ENCODE measurements around the gene TMEM63B. TPM values are rescaled to one million over a fixed set of nuclear protein-coding genes. Genes with fewer than 3 reads are reported as not detected.
"Not testable (repeated sequence)": the region's sequence is repeated elsewhere in the genome, so short reads cannot be mapped to it uniquely, and the experiment has no call there.

The TMEM63B gene
- total RNA-seq, 1 donor from 2014 or later, result 32.7 TPM

DNA sequence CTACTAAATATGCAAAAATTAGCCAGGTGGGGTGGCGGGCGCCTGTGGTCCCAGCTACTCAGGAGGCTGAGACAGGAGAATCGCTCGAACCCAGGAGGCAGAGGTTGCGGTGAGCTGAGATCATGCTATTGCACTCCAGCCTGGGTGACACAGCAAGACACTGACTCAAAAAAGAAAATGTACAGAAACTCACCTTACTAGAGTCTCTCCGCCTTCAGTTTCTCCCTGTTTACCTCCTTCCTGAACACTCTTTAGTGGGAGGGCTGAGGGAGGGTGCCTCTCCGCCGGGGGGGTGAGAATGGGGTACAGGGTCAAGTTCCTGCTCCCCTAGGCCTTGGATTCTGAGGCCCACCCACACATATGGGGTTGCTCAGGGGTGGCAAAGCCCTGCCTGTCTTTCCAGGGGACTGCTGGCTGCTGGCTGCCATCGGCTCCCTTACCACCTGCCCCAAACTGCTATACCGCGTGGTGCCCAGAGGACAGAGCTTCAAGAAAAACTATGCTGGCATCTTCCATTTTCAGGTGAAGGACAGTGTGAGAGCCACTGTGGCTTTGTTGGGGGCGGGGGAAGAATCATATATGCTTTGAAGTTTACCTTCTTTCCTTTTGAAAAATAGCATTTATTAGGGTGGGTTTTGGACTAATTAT is 44.7 kb downstream of the TMEM63B start:
- DNase-seq (ENCODE audit: low spot score), result no peak

DNA sequence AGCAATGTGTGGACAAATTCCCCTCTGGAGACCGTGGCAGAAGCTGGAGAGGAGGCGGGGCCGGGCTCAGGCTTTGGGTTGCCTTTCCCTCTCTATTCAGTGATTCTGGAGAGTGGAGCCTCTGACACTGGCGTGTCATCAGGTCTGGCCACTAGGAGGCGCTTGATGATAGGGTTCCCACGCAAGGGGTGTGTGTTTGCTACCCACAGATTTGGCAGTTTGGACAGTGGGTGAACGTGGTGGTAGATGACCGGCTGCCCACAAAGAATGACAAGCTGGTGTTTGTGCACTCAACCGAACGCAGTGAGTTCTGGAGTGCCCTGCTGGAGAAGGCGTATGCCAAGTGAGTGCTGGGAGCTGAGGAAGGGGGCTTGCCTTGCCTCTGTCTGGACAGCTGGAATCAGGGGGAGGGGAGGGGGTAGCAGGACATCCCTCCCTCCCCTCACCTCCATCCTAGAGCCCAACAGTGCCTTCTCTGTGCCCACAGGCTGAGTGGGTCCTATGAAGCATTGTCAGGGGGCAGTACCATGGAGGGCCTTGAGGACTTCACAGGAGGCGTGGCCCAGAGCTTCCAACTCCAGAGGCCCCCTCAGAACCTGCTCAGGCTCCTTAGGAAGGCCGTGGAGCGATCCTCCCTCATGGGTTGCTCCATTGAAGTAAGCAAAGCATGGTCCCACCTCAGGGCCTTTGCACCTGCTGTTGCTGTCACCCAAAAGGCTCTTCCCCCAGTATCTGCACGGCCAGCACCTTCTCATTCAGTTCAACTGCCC is 45.6 kb downstream of the TMEM63B start:
- DNase-seq (ENCODE audit: low spot score), result peak; percentile 87

DNA sequence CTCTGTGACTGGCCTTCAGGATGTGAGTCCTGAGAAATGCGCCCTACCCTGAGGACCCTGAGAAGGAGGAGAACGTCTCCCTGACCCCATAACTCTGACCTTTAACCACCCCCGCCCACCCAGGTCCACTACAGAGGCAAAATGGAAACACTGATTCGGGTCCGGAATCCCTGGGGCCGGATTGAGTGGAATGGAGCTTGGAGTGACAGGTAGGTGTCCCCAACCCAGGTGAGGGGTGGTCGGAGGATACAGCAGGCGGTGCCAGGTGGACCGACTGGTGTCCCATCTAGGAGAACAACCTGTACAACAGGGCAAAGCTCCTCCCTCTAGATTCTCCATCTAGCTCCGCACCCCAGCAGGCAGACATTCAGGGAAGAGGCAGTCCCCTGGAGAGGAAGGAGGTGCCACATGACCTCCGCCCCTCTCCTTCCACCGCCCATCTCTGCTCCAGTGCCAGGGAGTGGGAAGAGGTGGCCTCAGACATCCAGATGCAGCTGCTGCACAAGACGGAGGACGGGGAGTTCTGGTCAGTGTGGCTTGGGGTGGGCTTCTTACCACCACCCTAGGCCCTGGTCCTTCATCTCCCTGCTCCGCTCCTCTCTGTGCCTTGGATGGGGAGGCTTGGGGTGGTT is 48.9 kb downstream of the TMEM63B start:
- no peak for DNase-seq (ENCODE audit: low spot score)

DNA sequence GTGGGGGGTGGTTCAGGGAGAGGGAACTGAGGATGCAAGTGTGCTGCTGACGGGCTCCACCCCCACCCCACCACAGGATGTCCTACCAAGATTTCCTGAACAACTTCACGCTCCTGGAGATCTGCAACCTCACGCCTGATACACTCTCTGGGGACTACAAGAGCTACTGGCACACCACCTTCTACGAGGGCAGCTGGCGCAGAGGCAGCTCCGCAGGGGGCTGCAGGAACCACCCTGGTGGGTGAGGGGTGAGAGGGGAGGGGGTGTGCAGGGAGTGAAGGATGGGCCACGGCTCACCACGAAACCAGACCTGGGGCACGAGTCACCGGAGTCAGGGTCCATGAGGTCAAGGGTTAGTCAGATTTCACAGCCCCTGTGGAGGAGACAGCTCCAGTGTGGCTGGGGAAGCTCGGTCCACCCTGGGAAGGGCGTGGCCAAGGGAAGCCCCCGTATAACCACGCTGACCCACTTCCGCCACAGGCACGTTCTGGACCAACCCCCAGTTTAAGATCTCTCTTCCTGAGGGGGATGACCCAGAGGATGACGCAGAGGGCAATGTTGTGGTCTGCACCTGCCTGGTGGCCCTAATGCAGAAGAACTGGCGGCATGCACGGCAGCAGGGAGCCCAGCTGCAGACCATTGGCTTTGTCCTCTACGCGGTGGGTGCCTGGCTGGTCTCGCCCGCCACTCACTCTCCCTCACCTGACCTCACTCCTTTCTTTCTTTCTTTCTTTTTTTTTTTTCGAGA is 49.6 kb downstream of the TMEM63B start:
- DNase-seq (ENCODE audit: low spot score), result no peak

DNA sequence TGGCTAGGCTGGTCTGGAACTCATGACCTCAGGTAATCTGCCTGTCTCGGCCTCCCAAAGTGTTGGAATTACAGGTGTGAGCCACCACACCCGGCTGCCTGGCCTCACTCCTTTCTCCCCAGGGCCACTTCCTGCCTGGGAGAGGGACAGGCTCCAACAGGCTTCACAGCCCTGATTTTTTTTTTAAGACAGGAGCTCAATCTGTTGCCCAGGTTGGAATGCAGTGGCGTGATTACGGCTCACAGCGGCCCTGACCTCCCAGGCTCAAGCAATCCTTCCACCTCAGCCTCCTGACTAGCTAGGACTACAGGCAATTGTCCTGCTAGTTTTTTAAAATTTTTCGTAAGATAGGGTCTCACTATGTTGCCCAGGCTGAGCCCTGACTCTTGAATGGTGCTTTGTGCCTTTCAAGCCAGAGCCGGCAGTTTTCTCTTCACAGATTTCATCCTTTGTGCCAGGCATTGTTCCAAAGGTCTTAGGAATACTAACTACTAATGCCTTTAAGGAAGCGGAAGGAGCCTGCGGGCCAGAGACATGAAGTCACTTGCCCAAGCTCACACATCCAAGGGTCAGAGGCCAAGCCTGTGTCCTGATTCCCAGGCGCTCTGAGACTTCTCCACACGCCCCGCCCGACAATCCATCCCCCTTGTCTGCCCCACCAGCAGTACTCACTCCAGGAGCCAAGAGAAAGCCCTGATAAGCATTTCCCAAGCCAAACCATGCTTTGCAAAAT is 50.5 kb downstream of the TMEM63B start:
- no peak for DNase-seq (ENCODE audit: low spot score)

DNA sequence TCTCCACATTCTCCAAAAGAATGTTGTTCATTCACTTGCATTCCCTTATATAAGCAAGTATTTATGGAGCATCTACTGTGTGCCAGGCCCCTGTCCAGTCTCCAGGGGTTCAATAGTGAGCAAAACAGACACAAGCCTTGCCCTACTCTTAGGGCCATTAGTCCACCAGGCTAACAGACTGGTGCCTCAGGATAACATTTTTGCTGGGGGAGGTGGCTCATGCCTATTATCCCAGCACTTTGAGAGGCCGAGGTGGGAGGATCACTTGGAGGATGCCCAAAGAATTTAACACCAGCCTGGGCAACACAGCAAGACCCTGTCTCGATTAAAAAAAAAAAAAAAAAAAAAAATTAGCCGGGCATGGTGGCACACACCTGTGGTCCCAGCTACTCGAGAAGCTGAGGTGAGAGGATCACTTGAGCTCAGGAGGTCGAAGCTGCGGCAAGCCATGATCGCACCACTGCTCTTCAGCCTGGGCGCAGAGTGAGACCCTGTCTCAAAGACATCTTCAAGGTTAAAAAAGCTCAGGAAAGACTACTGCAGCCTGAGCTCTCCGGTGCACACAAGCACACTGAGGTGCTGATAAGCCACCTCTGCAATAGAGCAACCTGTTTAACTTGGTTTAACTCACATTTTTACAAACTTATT is 51.2 kb downstream of the TMEM63B start:
- DNase-seq (ENCODE audit: low spot score), result no peak

DNA sequence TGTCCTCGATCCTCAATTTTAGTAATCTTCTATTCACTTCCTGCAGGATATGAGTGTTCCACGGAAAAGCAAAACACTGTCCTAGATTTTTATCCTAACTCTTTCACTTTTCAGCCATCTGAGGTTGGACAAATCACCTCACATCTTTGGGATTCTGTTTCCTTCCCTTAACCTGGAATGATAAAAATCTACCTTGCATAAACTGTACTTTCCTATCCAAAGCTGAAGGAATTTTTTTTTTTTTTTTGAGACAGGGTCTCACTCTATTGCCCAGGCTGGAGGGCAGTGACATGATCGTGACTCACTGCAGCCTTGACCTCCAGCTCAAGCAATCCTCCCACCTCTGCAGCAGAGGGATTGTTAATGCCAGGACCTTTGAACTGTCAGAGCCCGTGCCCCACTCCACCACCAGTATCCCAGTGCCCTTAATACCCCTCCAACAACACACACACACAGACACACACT is 51.8 kb downstream of the TMEM63B start:
- DNase-seq (ENCODE audit: low spot score), result no peak

DNA sequence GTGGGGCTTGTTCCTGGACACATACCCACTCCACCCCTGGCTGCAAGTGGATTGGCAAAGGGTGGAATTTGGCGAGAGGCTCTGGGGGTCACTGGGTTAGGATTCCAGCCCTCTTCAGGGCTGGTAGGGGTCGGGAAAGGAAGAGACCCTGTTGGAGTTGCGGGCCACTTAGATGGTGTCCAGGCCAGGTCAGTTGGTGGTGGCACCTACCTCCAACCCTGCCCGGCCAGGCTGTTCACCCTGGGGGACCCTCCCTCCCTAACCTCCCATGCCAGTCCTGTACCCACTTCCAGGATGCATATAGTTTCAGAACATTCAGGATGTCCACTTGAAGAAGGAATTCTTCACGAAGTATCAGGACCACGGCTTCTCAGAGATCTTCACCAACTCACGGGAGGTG is 52.3 kb downstream of the TMEM63B start:
- no peak for DNase-seq (ENCODE audit: low spot score)

DNA sequence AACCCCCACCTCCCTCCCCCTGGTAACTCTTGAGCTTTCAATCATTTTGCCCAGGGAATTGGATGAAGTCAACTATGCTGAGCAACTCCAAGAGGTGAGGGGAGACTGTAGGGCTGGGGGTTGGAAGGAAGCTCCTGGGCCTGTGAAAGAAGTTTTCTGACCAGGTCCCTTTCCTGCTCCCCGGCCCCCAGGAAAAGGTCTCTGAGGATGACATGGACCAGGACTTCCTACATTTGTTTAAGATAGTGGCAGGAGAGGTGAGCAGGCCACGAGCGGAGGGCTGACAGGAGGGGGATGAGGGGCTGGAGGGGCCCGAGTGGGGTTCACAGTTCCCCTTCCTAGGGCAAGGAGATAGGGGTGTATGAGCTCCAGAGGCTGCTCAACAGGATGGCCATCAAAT is 53.1 kb downstream of the TMEM63B start:
- no peak for DNase-seq (ENCODE audit: low spot score)

DNA sequence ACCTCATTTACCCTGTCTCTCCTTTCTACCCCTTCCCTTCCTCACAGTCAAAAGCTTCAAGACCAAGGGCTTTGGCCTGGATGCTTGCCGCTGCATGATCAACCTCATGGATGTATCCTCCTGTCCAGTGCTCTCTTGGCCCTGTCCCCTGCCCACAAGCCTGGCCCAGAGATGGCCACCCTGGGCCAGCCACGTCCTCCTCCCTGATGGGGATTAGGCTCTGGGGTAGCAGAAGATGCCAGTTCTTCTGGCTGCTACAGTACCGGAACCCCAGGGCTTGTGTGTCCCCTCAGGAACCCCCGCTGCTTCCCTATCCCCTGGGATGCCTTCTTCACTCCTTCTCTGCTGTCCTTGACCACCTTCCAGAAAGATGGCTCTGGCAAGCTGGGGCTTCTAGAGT is 53.5 kb downstream of the TMEM63B start:
- no peak for DNase-seq (ENCODE audit: low spot score)

DNA sequence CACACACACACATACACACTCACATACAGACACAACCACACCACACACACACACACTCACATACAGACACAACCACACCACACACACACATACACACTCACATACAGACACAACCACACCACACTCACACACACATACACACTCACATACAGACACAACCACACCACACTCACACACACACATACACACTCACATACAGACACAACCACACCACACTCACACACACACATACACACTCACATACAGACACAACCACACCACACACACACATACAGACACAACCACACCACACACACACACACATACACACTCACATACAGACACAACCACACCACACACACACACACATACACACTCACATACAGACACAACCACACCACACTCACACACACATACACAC is 54.4 kb downstream of the TMEM63B start:
- not testable (repeated sequence) for DNase-seq (ENCODE audit: low spot score)

DNA sequence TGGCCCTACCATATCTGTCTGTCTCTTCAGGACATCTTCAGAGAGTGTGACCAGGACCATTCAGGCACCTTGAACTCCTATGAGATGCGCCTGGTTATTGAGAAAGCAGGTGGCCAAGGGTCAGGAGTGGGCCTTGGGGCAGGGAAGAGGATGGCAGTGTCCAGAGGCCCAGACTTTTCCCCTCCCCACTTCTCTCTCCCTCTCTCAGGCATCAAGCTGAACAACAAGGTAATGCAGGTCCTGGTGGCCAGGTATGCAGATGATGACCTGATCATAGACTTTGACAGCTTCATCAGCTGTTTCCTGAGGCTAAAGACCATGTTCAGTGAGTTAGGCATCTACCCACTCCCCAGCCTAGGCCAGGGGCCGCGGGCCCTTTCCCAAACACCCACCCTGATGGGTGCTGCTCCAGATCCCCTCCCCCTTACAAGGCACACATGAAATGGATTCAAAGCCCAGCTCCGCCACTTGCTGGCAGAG is 55.6 kb downstream of the TMEM63B start:
- no peak for DNase-seq (ENCODE audit: low spot score)

DNA sequence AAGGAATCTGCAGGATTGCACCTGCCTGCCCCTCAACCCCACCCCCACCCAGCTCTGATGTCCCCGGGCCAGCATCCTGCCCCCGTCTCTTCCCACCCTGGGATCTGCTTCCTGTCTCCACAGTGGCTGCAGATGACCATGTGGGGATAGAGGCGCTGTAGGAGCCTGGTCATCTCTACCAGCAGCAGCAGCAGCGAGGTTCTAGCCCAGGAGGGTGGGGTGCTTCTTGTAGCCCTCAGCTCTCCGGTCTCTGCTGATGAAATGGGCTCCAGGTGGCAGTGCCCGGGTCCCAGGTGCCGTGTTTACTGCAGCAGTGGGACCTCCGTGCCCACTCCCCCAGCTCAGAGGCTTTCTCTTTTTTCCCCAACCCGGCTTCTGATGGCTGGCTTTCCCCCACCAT is 56.4 kb downstream of the TMEM63B start:
- no peak for DNase-seq (ENCODE audit: low spot score)

DNA sequence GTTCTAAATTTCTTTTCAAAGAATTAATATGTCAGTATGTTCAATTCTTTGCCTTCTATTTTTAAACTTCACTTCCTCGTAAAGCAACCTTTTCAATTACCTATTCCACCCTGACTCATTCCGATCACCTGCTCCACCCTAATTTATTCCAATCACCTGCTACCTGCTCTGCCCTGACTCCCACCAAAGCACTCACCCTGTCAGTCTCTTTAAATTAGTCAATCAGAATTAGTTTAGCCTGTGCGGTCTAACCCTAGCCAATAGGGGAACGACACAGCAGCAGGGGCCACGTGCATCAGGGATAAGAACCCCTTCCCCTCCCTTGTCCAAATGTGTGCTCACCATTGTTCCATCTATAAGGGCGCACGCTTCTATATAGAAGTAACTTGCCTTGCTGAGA is 58.0 kb downstream of the TMEM63B start:
- not testable (repeated sequence) for DNase-seq (ENCODE audit: low spot score)

DNA sequence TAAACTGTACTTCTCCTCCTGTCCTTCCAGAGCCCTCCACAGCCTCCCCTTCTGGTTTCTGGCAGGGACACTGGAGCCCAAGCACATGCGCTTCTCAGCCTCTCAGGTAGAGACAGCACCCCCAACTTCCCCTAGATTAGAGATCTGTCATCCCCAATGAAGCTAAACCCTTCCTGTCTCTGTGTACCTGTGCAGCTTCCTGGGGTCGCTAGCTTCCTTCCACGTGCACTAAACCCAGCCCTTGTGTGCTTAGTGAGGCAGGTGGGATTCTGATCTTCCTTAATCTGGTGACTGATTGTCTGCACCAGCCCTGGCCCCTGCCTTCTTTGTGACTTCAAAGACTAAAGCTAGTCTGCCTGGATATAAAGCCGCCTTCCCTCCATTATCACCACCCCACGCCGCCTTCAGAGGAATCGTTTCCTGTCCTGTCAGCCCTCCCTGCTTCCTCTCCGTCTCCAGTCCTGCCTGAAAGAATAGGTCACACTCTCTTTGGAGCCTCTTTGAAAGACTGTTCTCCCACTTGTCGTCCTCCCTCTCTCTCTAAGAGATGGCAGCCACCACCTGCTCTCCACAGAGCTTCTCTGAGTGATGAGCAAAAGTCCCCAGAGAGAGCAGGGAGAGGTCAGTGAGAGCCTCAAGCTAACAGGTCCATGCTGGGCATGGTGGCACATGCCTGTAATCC is 58.7 kb downstream of the TMEM63B start:
- DNase-seq (ENCODE audit: low spot score), result no peak

DNA sequence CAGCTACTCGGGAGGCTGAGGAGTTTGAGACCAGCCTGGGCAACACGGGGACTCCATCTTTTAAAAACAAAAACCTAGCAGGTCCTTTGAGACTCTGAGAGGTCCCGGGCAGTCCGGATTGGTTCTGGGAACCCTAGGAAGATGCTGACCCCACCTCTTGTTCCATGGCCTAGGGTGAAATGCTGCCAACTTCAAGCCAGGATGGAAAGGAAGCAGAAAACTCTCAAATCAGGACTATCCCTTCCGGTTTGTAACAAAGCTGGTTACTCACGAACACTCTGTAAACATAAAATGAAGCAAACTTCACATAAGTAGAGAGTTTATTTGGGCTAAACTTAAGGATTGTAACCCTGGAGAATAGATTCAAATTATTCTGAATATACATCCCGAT is 59.3 kb downstream of the TMEM63B start:
- no peak for DNase-seq (ENCODE audit: low spot score)

DNA sequence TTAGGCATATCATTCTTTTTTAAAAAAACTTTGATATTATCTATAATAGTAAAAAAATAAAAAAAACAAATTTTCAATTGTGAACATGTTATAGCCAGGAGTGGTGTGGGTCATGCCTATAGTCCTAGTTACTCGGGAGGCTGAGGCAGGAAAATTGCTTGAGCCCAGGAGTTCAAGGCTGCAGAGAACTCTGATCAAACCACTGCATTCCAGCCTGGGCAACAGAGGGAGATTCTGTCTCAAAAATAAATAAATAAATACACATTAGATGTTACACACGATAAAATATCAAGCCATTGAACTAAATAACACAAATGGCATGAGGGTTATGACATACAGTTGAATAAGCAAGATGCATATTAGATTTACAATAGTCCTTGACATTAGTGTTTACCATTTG is 61.5 kb downstream of the TMEM63B start:
- DNase-seq (ENCODE audit: low spot score), result no peak

DNA sequence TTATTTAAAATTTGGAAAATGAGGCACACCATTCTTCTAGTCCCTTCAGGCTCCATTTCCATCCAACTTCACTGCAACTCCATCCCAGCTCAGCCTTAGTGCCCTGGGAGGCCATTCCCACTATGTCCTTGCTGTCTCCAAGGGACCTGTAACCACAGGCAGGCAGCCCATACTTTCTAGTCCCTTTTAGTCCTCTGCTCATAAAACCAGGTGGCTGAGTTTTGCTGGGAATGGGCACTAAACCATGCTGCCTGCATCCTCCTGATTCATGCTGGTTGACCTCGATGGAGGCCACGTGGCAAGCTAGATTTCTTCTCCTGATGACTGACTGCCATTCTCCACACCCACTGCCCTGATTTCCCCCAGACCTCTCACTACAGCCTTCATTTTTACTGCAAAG is 61.9 kb downstream of the TMEM63B start:
- DNase-seq (ENCODE audit: low spot score), result no peak

DNA sequence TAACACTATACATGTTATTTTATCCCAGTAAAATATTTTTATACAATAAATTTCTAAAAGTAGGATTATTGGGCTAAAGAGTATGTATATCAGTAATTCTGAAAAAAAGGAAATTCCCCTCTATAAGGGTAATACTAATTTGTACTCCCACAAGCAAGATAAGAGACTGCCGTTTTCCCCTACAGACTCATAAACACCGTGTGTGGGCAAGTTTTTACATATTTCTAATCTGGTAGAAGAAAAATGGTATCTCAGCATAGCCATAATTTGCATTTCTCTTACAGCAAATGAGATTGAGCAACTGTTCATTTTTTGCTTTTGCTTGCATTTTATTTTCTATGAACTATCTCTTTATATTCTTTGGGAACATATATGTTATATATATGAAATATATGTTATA is 63.4 kb downstream of the TMEM63B start:
- no peak for DNase-seq (ENCODE audit: low spot score)

DNA sequence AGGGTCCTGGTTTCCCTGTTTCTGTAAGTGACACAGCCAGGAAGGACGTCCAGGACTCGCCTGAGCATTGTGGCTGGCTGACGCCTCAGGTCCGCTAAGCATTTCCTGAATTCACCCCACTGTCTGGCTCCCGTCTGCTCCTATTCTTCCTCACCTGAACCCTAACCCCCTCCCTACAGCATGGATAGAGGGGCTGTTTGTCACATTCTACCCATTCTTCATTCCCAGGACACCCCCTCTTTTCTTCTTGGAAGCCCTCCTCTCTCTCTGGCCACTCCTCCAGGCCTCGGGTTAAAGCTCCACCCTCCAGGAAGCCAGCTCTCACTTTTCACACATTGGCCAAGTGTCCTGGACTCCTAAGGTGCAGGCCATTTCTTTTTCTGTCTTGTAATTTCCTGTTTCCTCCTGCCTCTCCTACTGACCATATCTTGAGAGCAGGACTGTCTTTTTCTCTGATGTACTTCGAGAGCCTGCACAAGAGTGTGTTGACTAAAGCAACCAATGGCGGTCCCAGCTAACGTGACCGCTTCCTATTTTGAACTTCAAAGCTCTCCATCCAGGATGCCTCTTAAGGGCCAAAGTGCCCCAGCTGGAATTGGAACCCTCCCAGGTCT is 65.2 kb downstream of the TMEM63B start:
- DNase-seq (ENCODE audit: low spot score), result no peak
